ENCODE results near the gene ADAMTS20. TPM values are rescaled to one million over a fixed set of nuclear protein-coding genes. Genes with fewer than 3 reads are reported as not detected.

The ADAMTS20 gene
- total and polyA plus RNA-seq, 8 donors: 0.08 to 0.24 (median 0.16) TPM; not detected in 2

DNA sequence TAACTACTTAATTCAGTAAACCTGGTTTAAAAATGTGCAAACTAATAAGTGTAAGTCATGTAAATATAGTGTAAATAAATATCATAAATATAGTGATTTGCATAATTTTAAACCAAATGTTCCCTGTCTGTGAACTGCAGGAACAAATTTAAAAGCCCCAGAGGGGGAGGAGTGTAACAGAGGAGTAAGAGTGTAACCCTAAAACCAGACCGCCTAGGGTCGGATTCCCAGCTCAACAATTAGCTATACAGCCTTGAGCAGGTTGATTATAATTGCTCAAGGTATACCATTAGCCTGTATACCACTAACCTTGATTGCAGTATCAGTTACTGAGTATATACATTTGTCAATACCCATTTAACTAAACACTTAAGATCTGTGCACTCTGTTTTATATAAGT lies 218.4 kb downstream of the ADAMTS20 start:
- ATAC-seq (no peak), DNase-seq (no peak)
- no peaks in the 10 kb centered on the region for H3K36me3 ChIP-seq
- H3K9me3 ChIP-seq: no peaks in the 10 kb centered on the region
- intact Hi-C loops (cut with DNase I): no loop called here
- H3K27me3 ChIP-seq: no peaks in the 10 kb centered on the region
- no peak overlapping the region for H3K4me3 ChIP-seq
- no peak overlapping the region for H3K27ac ChIP-seq
- H3K4me1 ChIP-seq: peaks cover 0 to 12% of the 10 kb centered on the region in 2 donors
- TF ChIP-seq CTCF (IDR thresholded peaks at IDR 0.05): no peak

- Histone ChIP-seq H3K27me3 (no peaks in the 10 kb centered on the region), H3K36me3 (no peaks in the 10 kb centered on the region), H3K4me1 (peaks cover 0 to 7% of the 10 kb centered on the region in 2 donors), H3K4me3 (no peak overlapping the region), H3K27ac (no peak overlapping the region), H3K9me3 (no peaks in the 10 kb centered on the region)
- TF ChIP-seq CTCF (IDR thresholded peaks at IDR 0.05): no peak
- intact Hi-C loops (cut with DNase I): no loop called here
- no peak for DNase-seq
- no peak for ATAC-seq
Observed at GRCh38 chr12:43332977-43333640, 218.9 kb downstream of the ADAMTS20 start.

GRCh38 chr12:43331935-43332334 lies 220.1 kb downstream of the ADAMTS20 start:
- no peak for TF ChIP-seq CTCF (IDR thresholded peaks at IDR 0.05)
- H3K4me3 ChIP-seq: no peak overlapping the region
- no peaks in the 10 kb centered on the region for H3K9me3 ChIP-seq
- ATAC-seq (no peak), DNase-seq (no peak)
- H3K27ac ChIP-seq: no peak overlapping the region
- H3K4me1 ChIP-seq: no peaks in the 10 kb centered on the region
- no peaks in the 10 kb centered on the region for H3K36me3 ChIP-seq
- intact Hi-C loops (cut with DNase I): no loop called here
- H3K27me3 ChIP-seq: no peaks in the 10 kb centered on the region

- DNase-seq (no peak), ATAC-seq (no peak)
- H3K27me3 ChIP-seq: no peaks in the 10 kb centered on the region
- no peaks in the 10 kb centered on the region for H3K9me3 ChIP-seq
- intact Hi-C loops (cut with DNase I): no loop called here
- H3K4me1 ChIP-seq: no peaks in the 10 kb centered on the region
- TF ChIP-seq CTCF (IDR thresholded peaks at IDR 0.05): no peak
- no peak overlapping the region for H3K4me3 ChIP-seq
- H3K27ac ChIP-seq: no peak overlapping the region
- H3K36me3 ChIP-seq: no peaks in the 10 kb centered on the region
Observed at GRCh38 chr12:43329375-43329774, 222.6 kb downstream of the ADAMTS20 start.

GRCh38 chr12:43325786-43326185 lies 226.2 kb downstream of the ADAMTS20 start:
- H3K9me3 ChIP-seq: no peaks in the 10 kb centered on the region
- intact Hi-C loops (cut with DNase I): no loop called here
- DNase-seq (no peak), ATAC-seq (no peak)
- H3K27ac ChIP-seq: no peak overlapping the region
- H3K4me3 ChIP-seq: no peak overlapping the region
- H3K36me3 ChIP-seq: no peaks in the 10 kb centered on the region
- no peaks in the 10 kb centered on the region for H3K27me3 ChIP-seq
- H3K4me1 ChIP-seq: no peaks in the 10 kb centered on the region
- TF ChIP-seq CTCF (IDR thresholded peaks at IDR 0.05): no peak

All from left lung (tissue), 10 donors.